Stimulated activated CD8-positive, alpha-beta memory T cell treated with anti-CD3 and anti-CD28 coated beads, Interleukin-12 subunit alpha, Interleukin-12 subunit beta, amount 100 ng/mL, for 24 hours (primary cell): ENCODE results near the gene IGFL2.
"Not testable (repeated sequence)": the region's sequence is repeated elsewhere in the genome, so short reads cannot be mapped to it uniquely, and the experiment has no call there.

Experiments
- DNase-seq: peaks from one replicate; pipeline ENCODE4 v3.0.0-alpha.2; 2020; ENCODE audit errors: extremely low read depth

The IGFL2 gene

GRCh38 chr19:46147791-46148288 lies at the start of gene IGFL2:
Gene IGFL2 (plus strand): TSS chr19:46148238. CDS start chr19:46148279, 41 bp downstream.
- DNase-seq: no peak

GRCh38 chr19:46100344-46100743 lies 47.7 kb upstream of the IGFL2 start:
- DNase-seq: no peak

GRCh38 chr19:46101293-46101692 lies 46.7 kb upstream of the IGFL2 start:
- no peak for DNase-seq

GRCh38 chr19:46102333-46102732 lies 45.7 kb upstream of the IGFL2 start:
- DNase-seq: not testable (repeated sequence)

- DNase-seq: no peak
Observed at GRCh38 chr19:46107371-46107770, 40.7 kb upstream of the IGFL2 start.

- no peak for DNase-seq
Observed at GRCh38 chr19:46109876-46110275, 38.2 kb upstream of the IGFL2 start.

GRCh38 chr19:46111376-46111775 lies 36.7 kb upstream of the IGFL2 start:
- DNase-seq: no peak

GRCh38 chr19:46112527-46112926 lies 35.5 kb upstream of the IGFL2 start:
- DNase-seq: no peak

GRCh38 chr19:46113726-46114125 lies 34.3 kb upstream of the IGFL2 start:
- no peak for DNase-seq

- peak; percentile 24 for DNase-seq
Observed at GRCh38 chr19:46115396-46116106, 32.5 kb upstream of the IGFL2 start.

- no peak for DNase-seq
Observed at GRCh38 chr19:46116121-46116520, 31.9 kb upstream of the IGFL2 start.

GRCh38 chr19:46118136-46118535 lies 29.9 kb upstream of the IGFL2 start:
- DNase-seq: no peak

- no peak for DNase-seq
Observed at GRCh38 chr19:46124638-46125115, 23.4 kb upstream of the IGFL2 start, which contains the start of gene IGFL3. Gene IGFL3 (minus strand): TSS chr19:46124688. CDS start chr19:46124649, 39 bp downstream.

GRCh38 chr19:46125447-46125846 lies 22.6 kb upstream of the IGFL2 start:
- no peak for DNase-seq

- DNase-seq: no peak
Observed at GRCh38 chr19:46126086-46126580, 21.9 kb upstream of the IGFL2 start.

GRCh38 chr19:46131485-46132143 lies 16.4 kb upstream of the IGFL2 start:
- DNase-seq: no peak

- no peak for DNase-seq
Observed at GRCh38 chr19:46132508-46133100, 15.4 kb upstream of the IGFL2 start.

- no peak for DNase-seq
Observed at GRCh38 chr19:46133101-46133627, 14.9 kb upstream of the IGFL2 start.

GRCh38 chr19:46133777-46134241 lies 14.2 kb upstream of the IGFL2 start:
- DNase-seq: no peak

- no peak for DNase-seq
Observed at GRCh38 chr19:46134527-46134926, 13.5 kb upstream of the IGFL2 start.

- no peak for DNase-seq
Observed at GRCh38 chr19:46137915-46138473, 10.0 kb upstream of the IGFL2 start.

- DNase-seq: no peak
Observed at GRCh38 chr19:46141421-46141820, 6.6 kb upstream of the IGFL2 start.
